Neural crest cell (in vitro differentiated cells): ENCODE results near the gene TMEM245. TPM values are rescaled to one million over a fixed set of nuclear protein-coding genes. Genes with fewer than 3 reads are reported as not detected.
A peak's percentile ranks its signal among the peaks of the same experiment; 100 is the strongest.

Experiments
- DNase-seq: peaks from one replicate; pipeline ENCODE4 v3.0.0; 2021; ENCODE audit warnings: low read depth, mixed read lengths, low spot score
- H3K27ac Mint-ChIP-seq: one replicate; pipeline ENCODE4 v1.8.0; 2021; ENCODE audit warnings: mild to moderate bottlenecking, mixed read lengths; ENCODE audit not compliant: unreplicated experiment
- H3K27me3 Mint-ChIP-seq: 2 replicates; pipeline ENCODE4 v1.8.0; 2021; ENCODE audit warnings: low read depth, mild to moderate bottlenecking, mixed read lengths
- H3K36me3 Mint-ChIP-seq: 2 replicates; pipeline ENCODE4 v1.8.0; 2021; ENCODE audit warnings: low read depth, mild to moderate bottlenecking, mixed read lengths
- H3K4me1 Mint-ChIP-seq: 2 replicates; pipeline ENCODE4 v1.8.0; 2021; ENCODE audit warnings: mixed read lengths
- H3K4me3 Mint-ChIP-seq: one replicate; pipeline ENCODE4 v1.8.0; 2021; ENCODE audit warnings: mild to moderate bottlenecking, mixed read lengths
- H3K9me3 Mint-ChIP-seq: 2 replicates; pipeline ENCODE4 v1.8.0; 2021; ENCODE audit warnings: mixed read lengths
- total RNA-seq: library from RNA; stranded (reverse); gene quantifications from 2 replicates; pipeline ENCODE4 v1.2.1, GENCODE V29; 2021
- TF ChIP-seq, protein P1 (sequence below): fragments of 200-600 bp; sonication (generic); conservative IDR thresholded peaks from 2 replicates; pipeline ENCODE4 v1.5.0; 2021; ENCODE audit warnings: antibody characterized with exemption, mild to moderate bottlenecking

TMEM245 gene
- total RNA-seq, 1 donor from 2014 or later: 38.7 TPM

DNA sequence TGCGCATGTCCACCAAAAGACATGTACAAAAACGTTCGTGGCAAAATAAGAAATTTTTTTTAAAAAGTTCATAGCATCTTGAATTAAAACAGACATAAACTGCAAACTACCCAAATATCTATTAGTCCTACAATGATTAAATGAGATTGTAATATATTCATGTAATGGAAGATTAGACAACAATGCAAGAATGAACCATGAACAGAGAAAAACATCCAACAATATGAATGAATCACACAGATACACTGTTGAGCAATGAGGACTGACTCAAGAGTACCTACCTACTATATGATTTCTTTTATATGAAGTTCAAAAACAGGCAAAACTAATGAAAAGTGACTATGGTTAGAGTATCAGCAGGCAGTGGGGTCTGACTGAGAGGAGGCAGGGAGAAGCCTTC is 88.5 kb downstream of the TMEM245 start:
- Mint-ChIP-seq H3K4me3 (no peak overlapping the region), H3K27me3 (no peaks in the 10 kb centered on the region), H3K9me3 (no peaks in the 10 kb centered on the region), H3K4me1 (peaks cover 4% of the 10 kb centered on the region), H3K36me3 (peaks cover 9% of the 10 kb centered on the region), H3K27ac (no peak overlapping the region)
- TF ChIP-seq, protein P1, sequence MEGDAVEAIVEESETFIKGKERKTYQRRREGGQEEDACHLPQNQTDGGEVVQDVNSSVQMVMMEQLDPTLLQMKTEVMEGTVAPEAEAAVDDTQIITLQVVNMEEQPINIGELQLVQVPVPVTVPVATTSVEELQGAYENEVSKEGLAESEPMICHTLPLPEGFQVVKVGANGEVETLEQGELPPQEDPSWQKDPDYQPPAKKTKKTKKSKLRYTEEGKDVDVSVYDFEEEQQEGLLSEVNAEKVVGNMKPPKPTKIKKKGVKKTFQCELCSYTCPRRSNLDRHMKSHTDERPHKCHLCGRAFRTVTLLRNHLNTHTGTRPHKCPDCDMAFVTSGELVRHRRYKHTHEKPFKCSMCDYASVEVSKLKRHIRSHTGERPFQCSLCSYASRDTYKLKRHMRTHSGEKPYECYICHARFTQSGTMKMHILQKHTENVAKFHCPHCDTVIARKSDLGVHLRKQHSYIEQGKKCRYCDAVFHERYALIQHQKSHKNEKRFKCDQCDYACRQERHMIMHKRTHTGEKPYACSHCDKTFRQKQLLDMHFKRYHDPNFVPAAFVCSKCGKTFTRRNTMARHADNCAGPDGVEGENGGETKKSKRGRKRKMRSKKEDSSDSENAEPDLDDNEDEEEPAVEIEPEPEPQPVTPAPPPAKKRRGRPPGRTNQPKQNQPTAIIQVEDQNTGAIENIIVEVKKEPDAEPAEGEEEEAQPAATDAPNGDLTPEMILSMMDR: no peak
- no peak for DNase-seq

DNA sequence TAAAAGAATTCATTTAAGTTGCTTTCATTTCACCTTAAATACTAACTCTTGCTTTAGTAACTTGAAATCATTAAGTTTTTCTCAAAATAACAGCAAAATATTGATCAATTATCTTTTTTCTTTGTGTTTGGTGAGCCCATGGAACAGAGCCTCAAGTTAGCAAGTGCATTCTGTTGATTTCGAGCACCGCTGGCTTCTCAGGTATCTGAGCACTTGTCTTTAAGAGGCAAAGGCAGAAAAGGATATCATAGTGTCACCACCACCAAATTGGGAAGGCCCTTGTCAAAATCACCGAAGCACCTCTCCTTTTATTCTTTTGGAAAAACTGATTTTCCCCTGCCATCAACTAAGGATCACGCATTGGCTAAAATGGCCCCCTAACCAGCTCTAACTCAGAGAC is 89.3 kb downstream of the TMEM245 start:
- H3K27ac Mint-ChIP-seq: no peak overlapping the region
- TF ChIP-seq, protein P1: no peak
- H3K27me3 Mint-ChIP-seq: no peaks in the 10 kb centered on the region
- H3K9me3 Mint-ChIP-seq: no peaks in the 10 kb centered on the region
- H3K4me1 Mint-ChIP-seq: peaks cover 7% of the 10 kb centered on the region
- no peak overlapping the region for H3K4me3 Mint-ChIP-seq
- H3K36me3 Mint-ChIP-seq: peaks cover 11% of the 10 kb centered on the region
- no peak for DNase-seq

DNA sequence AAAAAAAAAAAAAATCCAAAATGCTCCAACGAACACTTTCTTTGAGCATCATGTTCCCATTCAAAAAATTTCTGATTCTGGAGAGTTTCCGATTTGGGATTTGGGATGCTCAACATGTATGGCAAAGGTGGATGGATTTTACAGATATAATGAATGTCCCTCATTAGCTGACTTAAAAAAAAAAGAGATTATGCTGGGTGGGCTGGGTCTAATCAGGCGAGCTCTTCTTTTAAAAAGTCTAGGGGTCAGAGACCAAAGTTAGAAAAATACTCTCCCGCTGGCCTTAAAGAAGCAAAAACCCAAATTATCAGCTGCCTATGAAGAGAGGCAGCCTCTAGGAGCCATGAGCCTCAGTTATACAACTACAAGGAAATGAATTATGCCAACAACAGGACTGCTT is 91.3 kb downstream of the TMEM245 start:
- no peak for DNase-seq
- no peaks in the 10 kb centered on the region for H3K9me3 Mint-ChIP-seq
- H3K36me3 Mint-ChIP-seq: peaks cover 14% of the 10 kb centered on the region

GRCh38 chr9:109027176-109027575 is 92.6 kb downstream of the TMEM245 start:
- DNase-seq: no peak
- Mint-ChIP-seq H3K4me1 (peaks cover 7% of the 10 kb centered on the region), H3K27me3 (no peaks in the 10 kb centered on the region), H3K36me3 (peaks cover 11% of the 10 kb centered on the region), H3K27ac (peak overlapping the region; percentile 10), H3K4me3 (no peak overlapping the region), H3K9me3 (no peaks in the 10 kb centered on the region)
- TF ChIP-seq, protein P1: no peak

More for the DNA sequence above, 91.3 kb downstream of the TMEM245 start:
- Mint-ChIP-seq H3K27me3 (no peaks in the 10 kb centered on the region), H3K4me3 (no peak overlapping the region), H3K4me1 (peaks cover 7% of the 10 kb centered on the region), H3K27ac (no peak overlapping the region)
- TF ChIP-seq, protein P1: no peak

GRCh38 chr9:109026306-109026705 is 93.4 kb downstream of the TMEM245 start:
- Mint-ChIP-seq H3K9me3 (no peaks in the 10 kb centered on the region), H3K27ac (peak overlapping the region; percentile 10), H3K36me3 (peaks cover 10% of the 10 kb centered on the region), H3K4me1 (peaks cover 7% of the 10 kb centered on the region), H3K4me3 (no peak overlapping the region), H3K27me3 (no peaks in the 10 kb centered on the region)
- TF ChIP-seq, protein P1: no peak
- DNase-seq: no peak

DNA sequence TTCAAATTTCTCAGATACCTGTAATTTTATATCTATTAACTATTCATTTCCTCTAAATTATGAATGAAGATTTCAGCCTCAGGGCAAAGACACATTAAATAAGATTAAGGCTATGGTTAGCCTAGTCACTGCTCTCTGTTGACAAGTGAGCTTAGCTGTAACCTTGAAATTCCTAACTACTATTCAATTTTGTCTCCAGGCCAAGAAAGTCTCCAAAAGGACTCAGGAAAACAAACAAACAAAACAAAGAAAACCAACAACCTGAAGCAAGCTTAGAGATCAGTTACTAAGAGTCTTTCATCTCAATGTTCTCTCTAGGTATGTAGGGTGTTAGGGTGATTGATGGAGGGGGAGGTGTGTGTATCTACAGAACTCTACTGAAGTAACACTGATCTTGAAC is 96.9 kb downstream of the TMEM245 start:
- Mint-ChIP-seq H3K4me1 (peaks cover 4% of the 10 kb centered on the region), H3K27ac (no peak overlapping the region), H3K36me3 (peaks cover 15% of the 10 kb centered on the region), H3K9me3 (no peaks in the 10 kb centered on the region), H3K4me3 (no peak overlapping the region), H3K27me3 (no peaks in the 10 kb centered on the region)
- no peak for DNase-seq
- TF ChIP-seq, protein P1: no peak
